NCI-H187 (cell line): ENCODE measurements around the gene GSTM5.
A peak's percentile ranks its signal among the peaks of the same experiment; 100 is the strongest.
"Not testable (repeated sequence)": the region's sequence is repeated elsewhere in the genome, so short reads cannot be mapped to it uniquely, and the experiment has no call there.

ENCODE experiments used
- DNase-seq, 2 experiments: peaks; one replicate each; lab custom pipeline; 2025; lab: John Stamatoyannopoulos, UW

Gene GSTM5

GRCh38 chr1:109728870-109729269 lies 16.8 kb downstream of the GSTM5 start:
- no peak for DNase-seq

DNA sequence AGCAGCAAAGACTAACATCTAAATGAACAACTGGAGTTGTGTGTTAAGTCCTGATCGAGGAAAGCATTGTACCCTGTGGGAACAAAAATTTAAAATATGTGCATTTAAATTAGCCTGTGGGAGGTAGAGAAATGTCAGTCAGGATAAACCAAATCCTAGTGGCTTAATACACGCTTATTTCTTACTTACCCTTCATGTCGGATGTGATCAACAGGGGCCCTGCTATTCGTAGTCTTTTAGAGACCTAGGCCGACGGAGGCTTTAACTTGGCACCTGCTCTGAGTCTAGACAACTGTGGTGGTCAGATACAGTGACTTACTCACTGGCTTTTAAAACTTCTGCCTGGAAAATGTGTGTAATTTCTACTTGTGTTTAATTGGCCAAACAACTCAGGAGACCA lies 18.6 kb downstream of the GSTM5 start:
- DNase-seq, result no peak

DNA sequence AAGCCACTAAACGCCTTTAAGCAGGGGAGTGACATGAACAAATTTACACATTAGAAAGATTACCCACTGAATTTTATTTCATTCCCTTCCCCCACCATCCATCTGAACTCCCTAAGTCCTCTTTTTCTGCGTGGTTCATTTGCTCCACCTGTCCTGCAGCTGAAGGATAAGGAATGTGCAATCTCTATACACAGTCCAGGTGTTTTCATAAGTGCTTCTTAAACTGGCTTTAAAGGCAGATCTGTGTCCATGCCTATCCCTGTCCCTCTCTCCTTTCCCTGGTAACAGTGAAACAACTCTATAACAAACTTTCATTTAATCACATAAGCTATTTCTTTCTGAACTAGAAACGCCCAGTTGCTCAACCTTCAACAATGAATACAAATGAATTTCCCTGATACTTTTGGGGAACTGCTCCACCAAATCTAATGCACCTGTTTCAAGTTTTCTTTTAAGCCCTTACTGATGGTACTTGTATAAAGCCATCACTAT lies 20.4 kb downstream of the GSTM5 start:
- DNase-seq, result peak; percentile 13 to 51

- DNase-seq, result peak; percentile 17 to 28
Observed at GRCh38 chr1:109733236-109733870, 21.3 kb downstream of the GSTM5 start.

DNA sequence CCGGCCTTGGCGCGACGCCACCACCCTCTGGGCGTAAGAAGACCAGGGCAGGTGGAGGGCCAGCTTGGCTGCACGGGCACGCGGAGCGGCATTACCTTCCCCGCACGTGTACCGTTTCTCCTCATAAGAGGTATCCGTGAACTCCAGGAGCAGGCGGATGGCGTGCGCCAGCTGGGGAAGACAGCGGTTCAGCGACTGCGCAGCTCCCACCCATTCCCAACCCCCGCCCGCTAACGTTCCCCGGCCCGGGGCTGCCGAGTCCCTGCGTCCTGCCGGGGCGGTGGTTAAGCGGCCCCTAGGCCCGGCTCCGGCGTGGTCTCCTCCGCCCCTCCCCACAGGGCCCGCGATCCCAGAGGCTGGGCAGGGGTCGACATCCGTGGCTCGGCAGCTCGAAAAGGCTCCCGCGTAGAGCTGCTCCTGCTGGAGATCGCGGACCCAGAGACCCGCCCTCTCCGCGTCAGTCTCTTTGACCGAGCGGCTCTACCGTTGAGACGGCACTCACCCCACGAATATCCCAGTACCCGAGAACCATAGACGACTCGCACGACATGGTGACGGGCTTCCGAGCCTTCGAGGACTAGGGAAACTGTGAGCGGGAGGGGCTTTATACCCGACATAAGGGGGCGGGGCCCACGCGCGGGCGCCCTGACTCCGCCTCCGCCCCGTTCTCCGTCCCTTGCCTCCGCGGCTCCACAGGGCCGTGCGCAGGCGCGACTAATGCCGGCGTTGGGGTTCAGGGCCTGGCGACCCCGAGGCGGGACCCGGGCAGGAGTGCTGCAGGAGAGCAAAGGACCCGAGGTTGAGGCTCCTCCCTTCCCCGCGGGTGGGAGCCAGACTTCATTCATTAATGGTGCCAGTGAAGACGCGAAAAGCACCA lies 27.9 kb downstream of the GSTM5 start:
- peak; percentile 76 to 81 for DNase-seq

DNA sequence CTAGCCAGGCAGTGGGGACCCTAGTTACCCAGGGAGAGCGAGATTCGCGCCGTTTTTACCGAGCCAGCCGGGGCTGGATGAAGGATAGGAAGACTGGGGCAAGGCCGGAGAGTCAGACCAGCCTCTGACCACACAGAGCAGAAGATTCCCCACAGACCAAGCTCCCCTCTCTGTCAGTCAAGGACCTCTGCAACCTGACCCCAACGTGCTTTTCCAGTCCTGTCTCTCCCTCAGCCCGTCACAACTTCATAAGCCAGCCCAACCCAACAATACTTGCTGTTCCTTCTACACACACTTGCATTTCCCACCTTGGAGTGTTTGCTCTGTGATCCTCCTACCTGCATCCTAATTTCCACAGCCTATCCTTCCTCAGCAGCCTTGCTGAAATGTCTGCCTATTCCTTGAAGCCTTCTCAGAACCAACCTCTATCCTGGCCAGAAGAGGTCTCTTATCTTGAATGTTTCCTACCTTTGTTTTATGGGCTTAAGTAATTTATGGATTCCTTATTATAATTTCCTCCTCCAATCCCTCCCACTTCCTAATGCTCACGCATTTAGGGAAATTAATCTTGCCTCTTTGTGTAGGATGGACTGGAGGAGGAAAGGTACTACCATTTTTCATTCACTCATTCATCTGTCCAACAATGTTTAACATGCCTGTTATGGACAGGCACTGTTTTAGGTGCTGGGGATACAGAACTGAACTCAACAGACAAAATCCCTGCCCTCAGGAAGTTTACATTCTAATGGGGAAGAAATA lies 28.7 kb downstream of the GSTM5 start, which contains the start of gene GSTM3:
TSS of gene GSTM3 (minus strand) at position 424 of the 759 bp plus-strand sequence. CDS start 751 bp downstream, outside the sequence.
- DNase-seq, result peak; percentile 59 to 81

DNA sequence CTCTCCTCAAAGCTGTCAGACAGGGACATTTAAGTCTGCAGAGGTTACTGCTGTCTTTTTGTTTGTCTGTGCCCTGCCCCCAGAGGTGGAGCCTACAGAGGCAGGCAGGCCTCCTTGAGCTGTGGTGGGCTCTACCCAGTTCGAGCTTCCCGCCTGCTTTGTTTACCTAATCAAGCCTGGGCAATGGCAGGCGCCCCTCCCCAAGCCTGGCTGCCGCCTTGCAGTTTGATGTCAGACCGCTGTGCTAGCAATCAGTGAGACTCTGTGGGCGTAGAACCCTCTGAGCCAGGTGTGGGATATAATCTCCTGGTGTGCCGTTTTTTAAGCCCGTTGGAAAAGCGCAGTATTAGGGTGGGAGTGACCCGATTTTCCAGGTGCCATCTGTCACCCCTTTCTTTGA lies 36.3 kb downstream of the GSTM5 start:
- not testable (repeated sequence) for DNase-seq

GRCh38 chr1:109749221-109749620 lies 37.2 kb downstream of the GSTM5 start:
- no peak for DNase-seq

DNA sequence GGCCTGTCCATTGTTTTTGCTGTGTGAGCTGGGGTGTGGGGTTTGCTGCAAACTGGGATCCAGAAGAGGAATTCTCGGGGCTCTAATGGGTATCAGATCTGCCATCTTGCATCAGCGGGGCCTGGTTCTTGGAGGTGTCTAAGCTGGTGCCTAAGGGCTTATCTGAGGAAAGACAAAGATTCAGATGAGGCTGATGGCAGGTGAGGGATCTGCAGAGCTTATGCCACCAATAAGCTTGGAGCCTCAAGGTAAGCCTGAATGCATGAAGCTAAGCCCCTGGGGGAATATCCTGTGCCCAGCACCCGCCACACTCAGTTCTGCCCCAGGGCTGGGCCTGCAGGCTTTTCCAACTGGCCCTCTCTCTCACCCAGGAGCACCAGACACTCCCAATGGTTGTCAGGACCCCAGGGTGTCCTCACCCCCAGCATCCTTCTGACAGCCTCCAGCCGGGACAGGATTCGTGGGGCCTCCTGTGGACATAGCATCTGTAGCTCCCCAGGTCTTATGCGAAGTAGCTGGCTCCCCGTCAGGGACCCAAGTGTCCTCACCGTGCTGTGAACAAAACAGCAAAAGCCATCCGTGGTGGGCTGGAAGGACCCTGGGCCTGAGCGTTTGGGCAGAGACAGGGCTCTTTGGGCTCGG lies 38.3 kb downstream of the GSTM5 start:
- DNase-seq, result no peak

- DNase-seq, result no peak
Observed at GRCh38 chr1:109750920-109751319, 38.9 kb downstream of the GSTM5 start.

GRCh38 chr1:109751531-109752260 lies 39.6 kb downstream of the GSTM5 start:
- DNase-seq, result no peak

- DNase-seq, result no peak
Observed at GRCh38 chr1:109754738-109755137, 42.7 kb downstream of the GSTM5 start.

GRCh38 chr1:109756325-109756724 lies 44.3 kb downstream of the GSTM5 start:
- DNase-seq, result not testable (repeated sequence)

- no peak for DNase-seq
Observed at GRCh38 chr1:109756848-109757521, 44.9 kb downstream of the GSTM5 start.

DNA sequence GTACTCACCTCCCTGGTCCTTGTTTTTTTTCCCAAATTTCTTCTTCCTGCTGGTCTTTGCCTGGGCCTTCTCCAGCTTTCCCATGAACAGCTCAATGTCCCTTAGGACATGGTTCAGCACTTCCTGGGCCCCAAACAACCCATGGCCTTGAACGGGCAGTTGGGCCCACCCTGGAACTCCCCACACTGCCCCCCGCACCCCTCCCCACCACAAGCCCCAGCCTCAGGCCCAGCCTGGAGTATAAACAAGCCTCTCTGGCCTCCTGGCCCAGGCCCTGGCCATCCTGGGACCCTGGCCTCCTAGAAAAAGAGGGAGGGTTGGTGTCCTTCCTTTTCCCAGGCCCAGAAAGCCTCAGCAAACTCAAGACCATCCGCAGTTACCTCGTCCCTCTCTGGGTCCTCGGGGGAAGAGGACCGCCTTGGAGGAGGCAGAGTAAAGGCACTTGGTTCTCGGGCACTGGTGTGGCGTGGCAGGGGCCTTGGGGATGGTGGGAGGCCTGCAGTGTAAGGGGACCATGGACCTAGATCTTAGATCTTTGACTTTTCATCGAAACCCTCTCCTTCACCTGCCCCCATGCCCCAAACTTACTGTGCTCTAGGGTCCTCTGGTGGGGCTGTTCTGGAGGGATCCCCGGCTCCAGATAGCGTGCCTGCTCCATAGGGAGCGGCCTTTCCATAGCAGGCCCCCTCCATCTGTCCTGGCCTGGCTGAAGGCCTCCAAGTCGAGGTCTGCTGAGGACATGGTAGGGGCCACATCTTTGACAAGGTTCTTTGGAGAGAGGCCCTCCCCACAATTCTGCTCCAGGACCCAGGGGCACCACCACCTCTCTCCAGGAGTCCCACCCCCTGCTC lies 46.1 kb downstream of the GSTM5 start:
- DNase-seq, result no peak

- no peak for DNase-seq
Observed at GRCh38 chr1:109759513-109760334, 47.7 kb downstream of the GSTM5 start.

- DNase-seq, result no peak
Observed at GRCh38 chr1:109760581-109761226, 48.7 kb downstream of the GSTM5 start.
